ENCODE data around the gene GRM6. TPM values are rescaled to one million over a fixed set of nuclear protein-coding genes. Genes with fewer than 3 reads are reported as not detected.

Gene GRM6
- total RNA-seq, 1 donor from 2014 or later = not detected

DNA sequence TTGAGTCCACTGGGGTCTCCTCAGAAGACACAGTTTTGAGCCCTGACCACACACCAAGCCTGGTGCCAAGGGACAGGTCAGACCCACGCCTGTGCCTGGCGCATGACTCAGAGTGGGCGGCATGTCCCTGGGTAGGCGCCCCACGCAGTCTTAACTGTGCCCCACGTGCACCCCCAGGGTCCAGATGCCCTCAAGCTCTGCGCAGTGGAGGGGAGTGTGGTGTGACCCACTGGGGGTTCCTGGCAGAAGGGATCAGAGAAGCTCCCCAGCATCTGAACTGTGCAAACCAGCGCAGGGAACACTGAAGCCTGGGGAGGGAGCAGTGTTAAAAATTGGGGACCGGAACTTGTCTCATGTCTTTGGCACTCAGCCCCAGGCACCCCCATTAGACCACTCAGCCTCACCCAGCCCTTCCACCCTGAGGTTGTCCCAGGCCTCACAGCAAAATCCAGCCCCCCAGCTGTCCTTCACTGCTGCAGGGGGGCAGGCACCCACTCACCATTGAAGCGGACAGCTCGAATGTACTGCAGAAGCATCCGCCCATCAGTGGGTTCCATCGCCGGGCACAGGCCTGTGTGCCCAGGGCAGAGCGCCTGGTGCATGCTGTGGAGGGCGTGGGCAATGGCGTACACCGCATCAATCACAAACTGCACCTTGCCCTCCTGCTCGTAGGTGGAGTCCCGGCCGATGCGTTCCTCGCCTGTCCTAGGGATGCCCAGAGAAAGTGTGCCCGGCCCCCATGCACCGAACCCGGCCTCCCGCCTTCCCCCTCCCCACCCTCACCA is 6.5 kb downstream of the GRM6 start:
- H3K4me3 ChIP-seq = no peak overlapping the region
- H3K27me3 ChIP-seq = no peaks in the 10 kb centered on the region
- H3K27ac ChIP-seq = no peak overlapping the region
- H3K9me3 ChIP-seq = no peaks in the 10 kb centered on the region
- ATAC-seq (no peak), DNase-seq (no peak)
- no peaks in the 10 kb centered on the region for H3K36me3 ChIP-seq
- TF ChIP-seq CTCF (IDR thresholded peaks at IDR 0.05) = no peak
- intact Hi-C loops (cut with DNase I) = no loop called here
- H3K4me1 ChIP-seq = no peaks in the 10 kb centered on the region

GRCh38 chr5:178986326-178986960 is 8.7 kb downstream of the GRM6 start:
- Histone ChIP-seq H3K27me3 (no peaks in the 10 kb centered on the region), H3K4me3 (no peak overlapping the region), H3K4me1 (no peaks in the 10 kb centered on the region), H3K27ac (no peak overlapping the region), H3K36me3 (no peaks in the 10 kb centered on the region), H3K9me3 (peaks cover 8% of the 10 kb centered on the region)
- TF ChIP-seq CTCF (IDR thresholded peaks at IDR 0.05) = no peak
- DNase-seq (no peak), ATAC-seq (no peak)
- intact Hi-C loops (cut with DNase I) = no loop called here

DNA sequence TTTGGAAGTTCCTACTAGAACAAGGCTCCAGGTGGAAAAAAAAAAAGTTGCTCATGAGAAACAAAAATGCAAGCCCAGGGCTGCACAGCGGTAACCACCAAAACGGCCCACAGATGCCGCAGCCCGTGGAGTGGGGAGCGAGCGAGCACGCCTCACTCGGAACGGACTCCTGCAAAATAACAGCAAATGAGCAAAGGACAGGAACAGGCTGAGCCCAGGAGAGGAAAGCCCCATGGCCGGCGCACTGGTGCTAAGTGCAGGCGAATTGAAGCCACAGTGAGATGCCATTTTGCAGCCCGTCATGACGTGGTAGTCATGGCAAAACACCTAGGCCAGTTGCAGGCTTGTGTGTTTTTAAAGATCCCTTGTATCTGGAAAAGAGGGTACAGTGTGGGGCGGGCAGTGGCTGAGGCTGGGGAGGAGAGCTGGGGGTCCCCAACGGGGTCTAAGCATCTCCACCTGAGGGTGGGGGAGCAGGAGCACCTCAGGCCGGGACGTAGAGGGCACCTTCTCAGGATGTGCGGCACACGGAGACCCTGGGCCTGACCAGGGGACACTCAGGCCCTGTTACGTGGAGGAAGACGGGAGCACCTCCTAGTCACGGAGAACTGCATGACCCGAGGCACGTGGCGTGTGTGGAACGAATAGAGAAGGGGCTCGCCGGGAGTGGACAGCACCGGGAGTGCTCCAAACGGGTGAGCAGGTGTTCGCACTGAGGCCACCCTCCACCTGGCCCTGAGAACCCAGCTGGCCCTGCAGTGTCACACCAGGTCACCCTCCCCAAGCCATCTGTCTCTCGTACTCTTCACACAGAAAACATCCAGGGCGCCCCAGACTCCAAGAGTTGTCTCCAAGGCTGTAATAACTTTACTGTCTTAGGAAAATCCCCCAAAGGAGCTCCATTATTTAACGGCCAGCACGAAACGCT is 10.7 kb downstream of the GRM6 start:
- no peaks in the 10 kb centered on the region for H3K4me1 ChIP-seq
- no peak overlapping the region for H3K27ac ChIP-seq
- H3K36me3 ChIP-seq = no peaks in the 10 kb centered on the region
- ATAC-seq (no peak), DNase-seq (no peak)
- intact Hi-C loops (cut with DNase I) = no loop called here
- TF ChIP-seq CTCF (IDR thresholded peaks at IDR 0.05) = no peak
- no peak overlapping the region for H3K4me3 ChIP-seq
- no peaks in the 10 kb centered on the region for H3K27me3 ChIP-seq
- H3K9me3 ChIP-seq = peaks cover 9% of the 10 kb centered on the region

DNA sequence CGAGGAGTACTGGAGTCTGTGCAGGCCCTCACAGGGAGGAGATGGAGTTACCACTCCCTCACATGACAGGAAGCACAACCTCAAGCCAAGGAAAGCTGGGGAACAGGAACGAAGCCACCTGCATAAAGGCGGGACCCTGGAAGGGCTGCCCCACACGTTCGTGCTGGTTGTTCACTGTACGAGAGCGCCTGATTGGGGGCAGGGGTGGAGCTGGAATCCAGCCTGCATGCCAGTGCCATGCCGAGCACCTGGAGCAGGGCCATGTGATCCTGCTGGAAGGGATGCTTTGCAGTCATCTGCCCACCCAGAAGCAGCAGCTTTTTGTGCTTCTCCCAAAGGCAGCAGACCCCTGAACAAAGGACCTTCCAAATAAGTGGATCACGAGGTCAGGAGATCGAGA is 11.4 kb downstream of the GRM6 start:
- Histone ChIP-seq H3K27me3 (no peaks in the 10 kb centered on the region), H3K36me3 (no peaks in the 10 kb centered on the region), H3K4me3 (no peak overlapping the region), H3K27ac (no peak overlapping the region), H3K4me1 (no peaks in the 10 kb centered on the region), H3K9me3 (peaks cover 13% of the 10 kb centered on the region)
- ATAC-seq (no peak), DNase-seq (no peak)
- intact Hi-C loops (cut with DNase I) = no loop called here
- TF ChIP-seq CTCF (IDR thresholded peaks at IDR 0.05) = no peak

- no peaks in the 10 kb centered on the region for H3K36me3 ChIP-seq
- H3K27me3 ChIP-seq = no peaks in the 10 kb centered on the region
- H3K4me3 ChIP-seq = no peak overlapping the region
- no peaks in the 10 kb centered on the region for H3K4me1 ChIP-seq
- peaks cover 13% of the 10 kb centered on the region for H3K9me3 ChIP-seq
- TF ChIP-seq CTCF (IDR thresholded peaks at IDR 0.05) = no peak
- H3K27ac ChIP-seq = no peak overlapping the region
- intact Hi-C loops (cut with DNase I) = no loop called here
- no peak for ATAC-seq
- DNase-seq = no peak
Measured at GRCh38 chr5:178982941-178983340, 12.2 kb downstream of the GRM6 start.

All from upper lobe of right lung (tissue), 1 donor.